Tibial nerve (tissue), 3 donors: Measurements from ENCODE around the gene SORBS1.

Source experiments
- CTCF ChIP-seq, 5 experiments: fragments of 200-600 bp in 3 of 5; fragments of 450-650 bp in 2 of 5; sonication (generic) in 3 of 5; IDR thresholded peaks; one replicate each; pipeline ENCODE4 v1.5.1; 2016 to 2019; ENCODE audit warnings: antibody characterized with exemption in 5 of 5, mild to moderate bottlenecking in 3 of 5, moderate library complexity in 2 of 5
- POLR2A ChIP-seq, 2 donors: fragments of 450-650 bp; IDR thresholded peaks; one replicate each; pipeline ENCODE4 v1.6.1; 2017; ENCODE audit warnings: antibody characterized with exemption in 2 of 2, mild to moderate bottlenecking in 2 of 2, moderate library complexity in 2 of 2

DNA sequence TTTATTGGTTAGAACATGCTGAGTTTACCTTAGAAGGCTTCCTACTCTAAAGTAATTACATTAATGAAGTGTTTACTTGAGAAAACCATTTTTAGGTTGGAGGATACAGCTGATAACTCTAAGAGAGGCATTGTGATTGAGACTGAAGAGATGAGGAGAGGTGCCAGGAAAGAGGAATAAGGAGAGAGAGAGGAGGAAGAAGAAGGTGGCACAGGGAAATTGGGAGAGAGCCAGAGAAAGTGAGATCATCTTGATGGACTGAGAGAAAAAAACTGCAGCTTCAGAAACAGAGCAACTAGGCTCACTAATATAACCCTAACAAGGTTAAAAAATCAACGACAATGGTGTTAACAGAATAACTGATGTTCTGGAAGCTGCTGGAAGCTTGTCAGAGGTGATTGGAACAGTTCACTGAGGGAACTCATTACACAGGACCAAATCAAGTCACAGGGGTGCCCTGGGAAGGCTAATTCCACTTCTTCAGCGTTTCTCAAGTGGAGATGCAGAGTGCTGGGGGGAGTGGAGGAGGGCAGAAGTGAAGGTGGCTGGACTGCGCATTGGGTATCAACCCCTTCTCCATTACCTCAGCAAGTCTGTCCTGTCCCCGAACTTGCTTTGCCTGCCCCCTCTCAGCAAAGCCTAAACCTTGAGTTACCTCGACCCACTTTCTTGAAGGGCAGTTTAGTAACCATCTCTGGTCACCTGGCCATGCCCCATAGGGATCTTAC is 6.9 kb upstream of the SORBS1 start:
- TF ChIP-seq CTCF (IDR thresholded peaks at IDR 0.05) (no peak), POLR2A (IDR thresholded peaks at IDR 0.05) (no peak)
